WERI-Rb-1 (cell line): ENCODE data around the gene NECTIN3.

ENCODE experiments used
- DNase-seq: peaks from one replicate; pipeline ENCODE4 v3.0.0-alpha.2; 2020
- H3K27ac ChIP-seq: fragments of 250-450 bp; sonication (Bioruptor Pico); 2 replicates; pipeline ENCODE4 v1.5.1; 2020; ENCODE audit warnings: mild to moderate bottlenecking, moderate library complexity
- H3K27me3 ChIP-seq: fragments of 250-450 bp; sonication (Bioruptor Pico); 2 replicates; pipeline ENCODE4 v1.5.1; 2021; ENCODE audit warnings: mild to moderate bottlenecking, low read depth, moderate library complexity; ENCODE audit not compliant: insufficient read depth, severe bottlenecking
- H3K36me3 ChIP-seq: fragments of 250-450 bp; sonication (Bioruptor Pico); 2 replicates; pipeline ENCODE4 v1.5.1; 2020; ENCODE audit warnings: mild to moderate bottlenecking, moderate library complexity
- H3K4me3 ChIP-seq: 2 replicates; pipeline ENCODE4 v1.5.1; 2011; ENCODE audit warnings: low read depth, mild to moderate bottlenecking, control low read depth, low read length
- H3K9me3 ChIP-seq: fragments of 250-450 bp; sonication (Bioruptor Pico); 2 replicates; pipeline ENCODE4 v1.5.1; 2021; ENCODE audit warnings: mild to moderate bottlenecking, moderate library complexity; ENCODE audit not compliant: severe bottlenecking
- CTCF ChIP-seq: IDR thresholded peaks from 2 replicates; pipeline ENCODE4 v1.5.1; 2011; ENCODE audit warnings: low read depth, mild to moderate bottlenecking, control low read depth, inconsistent platforms, low read length

NECTIN3 gene

GRCh38 chr3:111072031-111072921, 660 bp downstream of the NECTIN3 start:
- Histone ChIP-seq H3K27ac (peak overlapping the region; percentile 78), H3K36me3 (peaks cover 4% of the 10 kb centered on the region), H3K9me3 (no peaks in the 10 kb centered on the region), H3K4me3 (peak overlapping the region; percentile 73), H3K27me3 (no peaks in the 10 kb centered on the region)
- TF ChIP-seq CTCF = no peak
- peak; percentile 11 for DNase-seq

GRCh38 chr3:111073218-111073617, 1.6 kb downstream of the NECTIN3 start:
- no peak for DNase-seq

GRCh38 chr3:111076732-111077131, 5.1 kb downstream of the NECTIN3 start:
- Histone ChIP-seq H3K27me3 (no peaks in the 10 kb centered on the region), H3K36me3 (peaks cover 4% of the 10 kb centered on the region; the same call in 1 of the 2 replicates), H3K4me3 (no peak overlapping the region), H3K27ac (no peak overlapping the region), H3K9me3 (no peaks in the 10 kb centered on the region)
- DNase-seq = no peak
- no peak for TF ChIP-seq CTCF

More at GRCh38 chr3:111073218-111073617, 1.6 kb downstream of the NECTIN3 start:
- Histone ChIP-seq H3K4me3 (peak overlapping the region; percentile 73), H3K27ac (no peak overlapping the region), H3K9me3 (no peaks in the 10 kb centered on the region), H3K27me3 (no peaks in the 10 kb centered on the region), H3K36me3 (peaks cover 4% of the 10 kb centered on the region)
- no peak for TF ChIP-seq CTCF

- no peak for DNase-seq
Measured at GRCh38 chr3:111077369-111077768, 5.8 kb downstream of the NECTIN3 start.

GRCh38 chr3:111080413-111080812, 8.8 kb downstream of the NECTIN3 start:
- no peak for TF ChIP-seq CTCF
- Histone ChIP-seq H3K36me3 (no peaks in the 10 kb centered on the region), H3K27me3 (no peaks in the 10 kb centered on the region), H3K4me3 (no peak overlapping the region), H3K9me3 (no peaks in the 10 kb centered on the region), H3K27ac (no peak overlapping the region)
- no peak for DNase-seq

More at GRCh38 chr3:111077369-111077768, 5.8 kb downstream of the NECTIN3 start:
- Histone ChIP-seq H3K9me3 (no peaks in the 10 kb centered on the region), H3K4me3 (no peak overlapping the region), H3K27me3 (no peaks in the 10 kb centered on the region), H3K36me3 (no peaks in the 10 kb centered on the region), H3K27ac (no peak overlapping the region)
- TF ChIP-seq CTCF = no peak
